Measurements from ENCODE around the gene CERS6. TPM values are rescaled to one million over a fixed set of nuclear protein-coding genes. Genes with fewer than 3 reads are reported as not detected.

Gene CERS6
- total RNA-seq, 1 experiment from 2014 or later, result 30.3 TPM

- TF ChIP-seq REST (IDR thresholded peaks at IDR 0.05; ENCODE audit: insufficient read depth in 1 of 2, low read depth in 2 of 2, low read length in 1 of 2), result no peak
- no peak for TF ChIP-seq POLR2AphosphoS5 (IDR thresholded peaks at IDR 0.05; ENCODE audit: low read depth, low read length)
- TF ChIP-seq TCF7L2 (IDR thresholded peaks at IDR 0.05; ENCODE audit: low read depth, low read length), result no peak
- TF ChIP-seq CTCF (IDR thresholded peaks at IDR 0.05), result no peak
- TF ChIP-seq SIN3A (IDR thresholded peaks at IDR 0.05; ENCODE audit: borderline replicate concordance, insufficient read depth, low read depth, low read length), result no peak
- POLR2A ChIA-PET, result interaction anchor here (0.5 kb wide), 1 partner anchor 9 kb away, joined by 3 read pairs; no protein-coding TSS in a partner anchor
- peaks cover 6% of the 10 kb centered on the region; the same call in 1 of the 2 replicates for H3K27me3 ChIP-seq (ENCODE audit: control insufficient read depth, insufficient read depth, low read length)
- ATAC-seq (no peak), DNase-seq (ENCODE audit: low read depth, low spot score) (no peak)
- H3K36me3 ChIP-seq (ENCODE audit: control insufficient read depth, insufficient read depth, low read length), result no peaks in the 10 kb centered on the region
- CTCF ChIA-PET, result no interaction called here
- H3K27ac ChIP-seq (ENCODE audit: low read length), result no peak overlapping the region
- no peak overlapping the region for H3K4me3 ChIP-seq (ENCODE audit: low read depth in 2 of 2, low read length in 2 of 2)
- H3K9me3 ChIP-seq (ENCODE audit: control insufficient read depth, insufficient read depth, low read depth, low read length), result no peaks in the 10 kb centered on the region
- intact Hi-C loops (cut with micrococcal nuclease; ENCODE audit: unreplicated experiment) (no loop called here), in situ Hi-C loops (cut with HindIII; ENCODE audit: low pct_unique_long_range_greater_than_20kb, low sequenced_read_pairs) (no loop called here)
- BruUV-seq (replicated peaks), result no TSS peak
- H3K4me1 ChIP-seq (ENCODE audit: control insufficient read depth, insufficient read depth, low read length), result no peaks in the 10 kb centered on the region
Observed at GRCh38 chr2:168434146-168434545, 21.9 kb upstream of the CERS6 start.

GRCh38 chr2:168436840-168437239 lies 19.2 kb upstream of the CERS6 start:
- in situ Hi-C loops (cut with HindIII; ENCODE audit: low pct_unique_long_range_greater_than_20kb, low sequenced_read_pairs) (no loop called here), intact Hi-C loops (cut with micrococcal nuclease; ENCODE audit: unreplicated experiment) (no loop called here)
- Histone ChIP-seq H3K4me1 (ENCODE audit: control insufficient read depth, insufficient read depth, low read length) (no peaks in the 10 kb centered on the region), H3K9me3 (ENCODE audit: control insufficient read depth, insufficient read depth, low read depth, low read length) (no peaks in the 10 kb centered on the region), H3K27ac (ENCODE audit: low read length) (no peak overlapping the region), H3K4me3 (ENCODE audit: low read depth in 2 of 2, low read length in 2 of 2) (no peak overlapping the region), H3K27me3 (ENCODE audit: control insufficient read depth, insufficient read depth, low read length) (peaks cover 4% of the 10 kb centered on the region; the same call in 1 of the 2 replicates), H3K36me3 (ENCODE audit: control insufficient read depth, insufficient read depth, low read length) (no peaks in the 10 kb centered on the region)
- ATAC-seq (no peak), DNase-seq (ENCODE audit: low read depth, low spot score) (no peak)
- BruUV-seq (replicated peaks), result no TSS peak
- ChIA-PET POLR2A (interaction anchor here (0.7 kb wide), 1 partner anchor 54 kb away, joined by 3 read pairs; no protein-coding TSS in a partner anchor), CTCF (no interaction called here)
- TF ChIP-seq CTCF (IDR thresholded peaks at IDR 0.05), result no peak
- no peak for TF ChIP-seq POLR2AphosphoS5 (IDR thresholded peaks at IDR 0.05; ENCODE audit: low read depth, low read length)
- TF ChIP-seq REST (IDR thresholded peaks at IDR 0.05; ENCODE audit: insufficient read depth in 1 of 2, low read depth in 2 of 2, low read length in 1 of 2), result no peak
- TF ChIP-seq TCF7L2 (IDR thresholded peaks at IDR 0.05; ENCODE audit: low read depth, low read length), result no peak
- TF ChIP-seq SIN3A (IDR thresholded peaks at IDR 0.05; ENCODE audit: borderline replicate concordance, insufficient read depth, low read depth, low read length), result no peak
